ENCODE measurements around the gene ANGPTL8. TPM values are rescaled to one million over a fixed set of nuclear protein-coding genes. Genes with fewer than 3 reads are reported as not detected.

The ANGPTL8 gene
- total RNA-seq, 1 experiment from 2014 or later: not detected

- no peak for DNase-seq (ENCODE audit: low spot score)
Observed at GRCh38 chr19:11291415-11291814, 52.0 kb downstream of the ANGPTL8 start.

Other genes starting within 250 kb of the ANGPTL8 start
- 82.0 and 87.2 TPM in 2 replicates for gene LDLR, start 150.2 kb upstream of the ANGPTL8 start, total RNA-seq (2014; rRNA removed; shearing (Covaris generic))
- 32.6 and 37.8 TPM in 2 replicates for gene SPC24, start 83.8 kb upstream of the ANGPTL8 start, total RNA-seq (2014; rRNA removed; shearing (Covaris generic))
- 63.8 and 79.8 TPM in 2 replicates for gene KANK2, start 42.1 kb upstream of the ANGPTL8 start, total RNA-seq (2014; rRNA removed; shearing (Covaris generic))
- gene DOCK6, start 22.9 kb downstream of the ANGPTL8 start, total RNA-seq (2014; rRNA removed; shearing (Covaris generic)): 3.3 and 3.9 TPM in 2 replicates
- gene TSPAN16, start 56.5 kb downstream of the ANGPTL8 start, total RNA-seq (2014; rRNA removed; shearing (Covaris generic)): not detected in 2 replicates
- gene RAB3D, start 100.0 kb downstream of the ANGPTL8 start, total RNA-seq (2014; rRNA removed; shearing (Covaris generic)): 0.37 TPM in 1 of 2 replicates, not detected in the other
- 74.7 and 139 TPM in 2 replicates for gene TMEM205, start 106.6 kb downstream of the ANGPTL8 start, total RNA-seq (2014; rRNA removed; shearing (Covaris generic))
- 3.6 and 5.1 TPM in 2 replicates for gene CCDC159, start 106.9 kb downstream of the ANGPTL8 start, total RNA-seq (2014; rRNA removed; shearing (Covaris generic))
- gene PLPPR2, start 115.8 kb downstream of the ANGPTL8 start, total RNA-seq (2014; rRNA removed; shearing (Covaris generic)): 10.7 and 12.7 TPM in 2 replicates
- gene SWSAP1, start 135.0 kb downstream of the ANGPTL8 start, total RNA-seq (2014; rRNA removed; shearing (Covaris generic)): 0.45 and 1.0 TPM in 2 replicates
- gene EPOR, start 144.7 kb downstream of the ANGPTL8 start, total RNA-seq (2014; rRNA removed; shearing (Covaris generic)): 3.0 and 5.4 TPM in 2 replicates
- 0.14 TPM in 1 of 2 replicates, not detected in the other for gene RGL3, start 179.7 kb downstream of the ANGPTL8 start, total RNA-seq (2014; rRNA removed; shearing (Covaris generic))
- gene ODAD3, start 195.5 kb downstream of the ANGPTL8 start, total RNA-seq (2014; rRNA removed; shearing (Covaris generic)): 0.99 and 1.7 TPM in 2 replicates
- 40.7 and 54.9 TPM in 2 replicates for gene PRKCSH, start 196.0 kb downstream of the ANGPTL8 start, total RNA-seq (2014; rRNA removed; shearing (Covaris generic))
- gene ELAVL3, start 241.4 kb downstream of the ANGPTL8 start, total RNA-seq (2014; rRNA removed; shearing (Covaris generic)): not detected in 2 replicates

Measured in H4 (cell line).